A172 (cell line): ENCODE results near the gene LMAN2. TPM values are rescaled to one million over a fixed set of nuclear protein-coding genes. Genes with fewer than 3 reads are reported as not detected.
A peak's percentile ranks its signal among the peaks of the same experiment; 100 is the strongest.
"Not testable (repeated sequence)": the region's sequence is repeated elsewhere in the genome, so short reads cannot be mapped to it uniquely, and the experiment has no call there.

ENCODE experiments used
- DNase-seq: peaks from one replicate; pipeline ENCODE4 v3.0.0-alpha.2; 2015; ENCODE audit warnings: low spot score
- total RNA-seq: library from RNA; depleted of rRNA; stranded (reverse); fragments of >200 nt; shearing (Covaris generic); gene quantifications from 2 replicates; pipeline ENCODE4 v1.2.3, GENCODE V29; 2014

Gene LMAN2
- total RNA-seq, 1 experiment from 2014 or later = 423 TPM

GRCh38 chr5:177365845-177366527, 14.5 kb upstream of the LMAN2 start:
- DNase-seq = no peak

GRCh38 chr5:177364159-177364962, 12.9 kb upstream of the LMAN2 start:
- no peak for DNase-seq

GRCh38 chr5:177363565-177363964, 12.1 kb upstream of the LMAN2 start:
- no peak for DNase-seq

- DNase-seq = no peak
Observed at GRCh38 chr5:177362610-177363507, 11.4 kb upstream of the LMAN2 start.

GRCh38 chr5:177362292-177362609, 10.8 kb upstream of the LMAN2 start:
- no peak for DNase-seq

GRCh38 chr5:177361418-177362291, 10.2 kb upstream of the LMAN2 start:
- no peak for DNase-seq

GRCh38 chr5:177360740-177361139, 9.3 kb upstream of the LMAN2 start:
- not testable (repeated sequence) for DNase-seq

- no peak for DNase-seq
Observed at GRCh38 chr5:177359860-177360259, 8.4 kb upstream of the LMAN2 start.

GRCh38 chr5:177359451-177359851, 8.0 kb upstream of the LMAN2 start:
- DNase-seq = no peak

- DNase-seq = no peak
Observed at GRCh38 chr5:177358370-177358819, 6.9 kb upstream of the LMAN2 start.

GRCh38 chr5:177357459-177358351, 6.2 kb upstream of the LMAN2 start, which contains the start of gene RGS14:
TSS of gene RGS14 (plus strand) at chr5:177357924. CDS start at chr5:177358025, 101 bp downstream.
- DNase-seq = peak; percentile 70

- no peak for DNase-seq
Observed at GRCh38 chr5:177357146-177357458, 5.6 kb upstream of the LMAN2 start.

- no peak for DNase-seq
Observed at GRCh38 chr5:177356746-177357145, 5.3 kb upstream of the LMAN2 start.

GRCh38 chr5:177355868-177356168, 4.3 kb upstream of the LMAN2 start:
- DNase-seq = no peak

- DNase-seq = no peak
Observed at GRCh38 chr5:177355162-177355867, 3.8 kb upstream of the LMAN2 start.

- DNase-seq = no peak
Observed at GRCh38 chr5:177354711-177355110, 3.2 kb upstream of the LMAN2 start.

GRCh38 chr5:177354256-177354655, 2.8 kb upstream of the LMAN2 start:
- no peak for DNase-seq

GRCh38 chr5:177353093-177353492, 1.6 kb upstream of the LMAN2 start:
- DNase-seq = no peak

- DNase-seq = no peak
Observed at GRCh38 chr5:177350776-177351391, 584 bp downstream of the LMAN2 start.
